Activated CD4-positive, alpha-beta memory T cell treated with anti-CD3 and anti-CD28 coated beads for 36 hours (primary cell): ENCODE measurements around the gene CRY2. TPM values are rescaled to one million over a fixed set of nuclear protein-coding genes. Genes with fewer than 3 reads are reported as not detected.

Source experiments
- CTCF ChIA-PET: fragments of 350-600 bp; sonication (Branson Sonifier 250); formaldehyde crosslinking; loops from one replicate; lab custom pipeline; 2021; ENCODE audit warnings: antibody characterized with exemption, inconsistent platforms; lab: Charles Lee
- POLR2A ChIA-PET: fragments of 350-600 bp; sonication (Branson Sonifier 250); formaldehyde crosslinking; loops from one replicate; lab custom pipeline; 2021; ENCODE audit warnings: antibody characterized with exemption; lab: Charles Lee
- DNase-seq: peaks from one replicate; pipeline ENCODE4 v3.0.0-alpha.2; 2020
- H3K27ac Mint-ChIP-seq: one replicate; pipeline ENCODE4 v1.8.0; 2021; ENCODE audit warnings: mixed read lengths
- H3K27me3 Mint-ChIP-seq: one replicate; pipeline ENCODE4 v1.8.0; 2021; ENCODE audit warnings: mixed read lengths
- H3K36me3 Mint-ChIP-seq: one replicate; pipeline ENCODE4 v1.8.0; 2021; ENCODE audit warnings: mixed read lengths
- H3K4me1 Mint-ChIP-seq: one replicate; pipeline ENCODE4 v1.8.0; 2021; ENCODE audit warnings: low read depth, mixed read lengths
- H3K4me3 Mint-ChIP-seq: one replicate; pipeline ENCODE4 v1.8.0; 2021; ENCODE audit warnings: mild to moderate bottlenecking, mixed read lengths
- H3K9me3 Mint-ChIP-seq: one replicate; pipeline ENCODE4 v1.8.0; 2021; ENCODE audit warnings: mixed read lengths
- intact Hi-C: fragments of 100-400 bp; cut with micrococcal nuclease; formaldehyde crosslinking; loops from one replicate; pipeline ENCODE4 v1.15.1; 2023
- total RNA-seq, 2 experiments: library from RNA; stranded (reverse); gene quantifications; one replicate each; pipeline ENCODE4 v1.2.3, GENCODE V29; 2021

CRY2 gene
- total RNA-seq, 2 experiments from 2014 or later = 12.1 to 13.4 TPM

- no peaks in the 10 kb centered on the region for H3K27me3 Mint-ChIP-seq
These were observed 6.3 kb downstream of the CRY2 start for GRCh38 chr11:45853332-45854219.

GRCh38 chr11:45855308-45855707 is 8.0 kb downstream of the CRY2 start:
- Mint-ChIP-seq H3K9me3 (no peaks in the 10 kb centered on the region), H3K36me3 (peaks cover 21% of the 10 kb centered on the region), H3K4me1 (peaks cover 18% of the 10 kb centered on the region), H3K27ac (no peak overlapping the region), H3K27me3 (no peaks in the 10 kb centered on the region), H3K4me3 (no peak overlapping the region)
- no peak for DNase-seq
- intact Hi-C loops = no loop called here
- CTCF ChIA-PET = no interaction called here
- POLR2A ChIA-PET = no interaction called here

More at GRCh38 chr11:45853332-45854219, 6.3 kb downstream of the CRY2 start:
- ChIA-PET CTCF (interaction anchor here (1.1 to 1.5 kb wide), 2 partner anchors 11 to 454 kb away, joined by 3 to 4 read pairs; no protein-coding TSS in a partner anchor), POLR2A (no interaction called here)
- H3K36me3 Mint-ChIP-seq = peaks cover 10% of the 10 kb centered on the region
- peaks cover 33% of the 10 kb centered on the region for H3K4me1 Mint-ChIP-seq
- H3K4me3 Mint-ChIP-seq = no peak overlapping the region
- no peaks in the 10 kb centered on the region for H3K9me3 Mint-ChIP-seq
- intact Hi-C loops = no loop called here
- H3K27ac Mint-ChIP-seq = no peak overlapping the region
- no peak for DNase-seq

GRCh38 chr11:45856044-45856468 is 8.8 kb downstream of the CRY2 start:
- Mint-ChIP-seq H3K36me3 (peaks cover 27% of the 10 kb centered on the region), H3K27me3 (no peaks in the 10 kb centered on the region), H3K27ac (no peak overlapping the region), H3K4me1 (peaks cover 11% of the 10 kb centered on the region), H3K9me3 (no peaks in the 10 kb centered on the region), H3K4me3 (no peak overlapping the region)
- ChIA-PET CTCF (no interaction called here), POLR2A (no interaction called here)
- intact Hi-C loops = no loop called here
- DNase-seq = no peak

- Mint-ChIP-seq H3K4me1 (no peaks in the 10 kb centered on the region), H3K9me3 (no peaks in the 10 kb centered on the region), H3K4me3 (no peak overlapping the region), H3K36me3 (peaks cover 43% of the 10 kb centered on the region), H3K27ac (no peak overlapping the region), H3K27me3 (no peaks in the 10 kb centered on the region)
- POLR2A ChIA-PET = no interaction called here
- intact Hi-C loops = no loop called here
- CTCF ChIA-PET = no interaction called here
- DNase-seq = no peak
These were observed 10.7 kb downstream of the CRY2 start for GRCh38 chr11:45857961-45858474.

- DNase-seq = no peak
- intact Hi-C loops = no loop called here
- no peak overlapping the region for H3K4me3 Mint-ChIP-seq
- POLR2A ChIA-PET = no interaction called here
- H3K9me3 Mint-ChIP-seq = no peaks in the 10 kb centered on the region
- peaks cover 48% of the 10 kb centered on the region for H3K36me3 Mint-ChIP-seq
- no peaks in the 10 kb centered on the region for H3K4me1 Mint-ChIP-seq
- no peak overlapping the region for H3K27ac Mint-ChIP-seq
- no peaks in the 10 kb centered on the region for H3K27me3 Mint-ChIP-seq
- CTCF ChIA-PET = no interaction called here
These were observed 11.6 kb downstream of the CRY2 start for GRCh38 chr11:45858751-45859398.

- H3K9me3 Mint-ChIP-seq = no peaks in the 10 kb centered on the region
- peaks cover 48% of the 10 kb centered on the region for H3K36me3 Mint-ChIP-seq
- intact Hi-C loops = no loop called here
- no peak overlapping the region for H3K4me3 Mint-ChIP-seq
- POLR2A ChIA-PET = no interaction called here
- CTCF ChIA-PET = interaction anchor here (1.1 kb wide), 1 partner anchor 147 kb away, joined by 3 read pairs; no protein-coding TSS in a partner anchor
- H3K27me3 Mint-ChIP-seq = no peaks in the 10 kb centered on the region
- DNase-seq = no peak
- no peak overlapping the region for H3K27ac Mint-ChIP-seq
- no peaks in the 10 kb centered on the region for H3K4me1 Mint-ChIP-seq
These were observed 12.4 kb downstream of the CRY2 start for GRCh38 chr11:45859661-45860140.

- H3K27me3 Mint-ChIP-seq = no peaks in the 10 kb centered on the region
- no peak for DNase-seq
- H3K4me3 Mint-ChIP-seq = no peak overlapping the region
- H3K27ac Mint-ChIP-seq = no peak overlapping the region
- intact Hi-C loops = no loop called here
- peaks cover 48% of the 10 kb centered on the region for H3K36me3 Mint-ChIP-seq
- ChIA-PET CTCF (interaction anchor here (1.1 to 1.2 kb wide), 2 partner anchors 25 to 146 kb away, joined by 3 read pairs; no protein-coding TSS in a partner anchor), POLR2A (no interaction called here)
- no peaks in the 10 kb centered on the region for H3K9me3 Mint-ChIP-seq
- H3K4me1 Mint-ChIP-seq = no peaks in the 10 kb centered on the region
These were observed 13.1 kb downstream of the CRY2 start for GRCh38 chr11:45860348-45860747.

- ChIA-PET POLR2A (interaction anchor here (0.7 kb wide), 1 partner anchor 23 kb away, joined by 4 read pairs; no protein-coding TSS in a partner anchor), CTCF (interaction anchor here (0.9 to 1.2 kb wide), 3 partner anchors 11 to 145 kb away, joined by 3 to 4 read pairs (median 3); no protein-coding TSS in a partner anchor)
- Mint-ChIP-seq H3K4me1 (no peaks in the 10 kb centered on the region), H3K4me3 (no peak overlapping the region), H3K27ac (no peak overlapping the region), H3K9me3 (no peaks in the 10 kb centered on the region), H3K27me3 (no peaks in the 10 kb centered on the region), H3K36me3 (peaks cover 49% of the 10 kb centered on the region)
- DNase-seq = no peak
- intact Hi-C loops = no loop called here
These were observed 13.7 kb downstream of the CRY2 start for GRCh38 chr11:45860764-45861510.

- Mint-ChIP-seq H3K27ac (no peak overlapping the region), H3K36me3 (peaks cover 49% of the 10 kb centered on the region), H3K4me3 (no peak overlapping the region), H3K27me3 (no peaks in the 10 kb centered on the region), H3K4me1 (no peaks in the 10 kb centered on the region), H3K9me3 (no peaks in the 10 kb centered on the region)
- ChIA-PET POLR2A (no interaction called here), CTCF (interaction anchor here (1.5 kb wide), 1 partner anchor 8 kb away, joined by 3 read pairs; no protein-coding TSS in a partner anchor)
- intact Hi-C loops = no loop called here
- no peak for DNase-seq
These were observed 16.8 kb downstream of the CRY2 start for GRCh38 chr11:45864041-45864440.

GRCh38 chr11:45869551-45869950 is 22.3 kb downstream of the CRY2 start:
- intact Hi-C loops = no loop called here
- H3K36me3 Mint-ChIP-seq = peaks cover 46% of the 10 kb centered on the region
- ChIA-PET POLR2A (no interaction called here), CTCF (interaction anchor here (1.5 kb wide), 1 partner anchor 27 kb away, joined by 4 read pairs; no protein-coding TSS in a partner anchor)
- no peak overlapping the region for H3K4me3 Mint-ChIP-seq
- H3K27ac Mint-ChIP-seq = no peak overlapping the region
- no peaks in the 10 kb centered on the region for H3K27me3 Mint-ChIP-seq
- no peaks in the 10 kb centered on the region for H3K9me3 Mint-ChIP-seq
- H3K4me1 Mint-ChIP-seq = no peaks in the 10 kb centered on the region
- no peak for DNase-seq

- POLR2A ChIA-PET = no interaction called here
- no peaks in the 10 kb centered on the region for H3K4me1 Mint-ChIP-seq
- no peak overlapping the region for H3K4me3 Mint-ChIP-seq
- no peak for DNase-seq
- CTCF ChIA-PET = no interaction called here
- intact Hi-C loops = no loop called here
- H3K9me3 Mint-ChIP-seq = no peaks in the 10 kb centered on the region
- no peaks in the 10 kb centered on the region for H3K27me3 Mint-ChIP-seq
- no peak overlapping the region for H3K27ac Mint-ChIP-seq
- peaks cover 46% of the 10 kb centered on the region for H3K36me3 Mint-ChIP-seq
These were observed 23.4 kb downstream of the CRY2 start for GRCh38 chr11:45870706-45871105.
